ENCODE data around the gene TGIF1.

DNA sequence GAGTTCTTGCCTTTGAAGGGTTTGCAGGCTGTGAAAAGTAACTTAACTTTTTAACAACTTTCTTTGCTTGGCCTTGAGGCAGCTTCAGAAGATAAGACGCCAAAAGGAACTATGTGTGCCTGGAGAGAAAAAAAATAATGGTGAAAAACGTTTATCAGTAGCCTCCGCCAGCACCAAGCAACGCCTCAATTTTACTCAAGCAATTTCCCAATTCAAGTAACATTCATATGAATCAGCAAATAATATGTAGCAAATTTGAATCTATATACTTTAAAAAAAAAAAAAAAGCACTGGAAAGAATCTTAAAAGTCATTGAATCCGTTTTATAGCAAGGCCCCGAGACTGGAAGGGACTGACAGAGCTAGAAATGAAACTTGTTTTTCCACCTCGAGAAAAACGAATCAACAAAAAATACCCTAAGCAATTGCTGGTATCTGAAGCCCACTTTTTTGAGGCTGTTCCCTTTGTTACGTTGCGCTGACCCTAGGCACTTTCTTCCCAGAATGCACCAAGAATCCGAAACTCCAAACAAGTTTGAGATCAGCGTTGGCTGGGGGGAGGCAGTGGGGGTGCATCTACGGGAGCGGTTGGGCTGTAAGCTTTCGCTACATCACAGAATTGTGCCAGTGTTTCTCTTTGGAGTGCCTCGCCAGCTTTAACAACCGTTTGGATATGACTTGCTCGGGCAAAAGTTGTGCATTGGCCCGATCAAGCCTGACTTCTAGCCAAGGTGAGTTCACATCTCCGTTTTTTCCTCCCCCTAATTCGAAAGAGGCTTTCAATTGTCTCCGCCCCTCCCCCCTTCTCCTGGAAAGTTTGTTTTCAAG lies 2.7 kb upstream of the TGIF1 start:
- no peak for TF ChIP-seq EZH2 (IDR thresholded peaks at IDR 0.05; ENCODE audit: borderline replicate concordance, insufficient read depth, low read depth, low read length, poor library complexity, severe bottlenecking)
- TF ChIP-seq, protein P1, sequence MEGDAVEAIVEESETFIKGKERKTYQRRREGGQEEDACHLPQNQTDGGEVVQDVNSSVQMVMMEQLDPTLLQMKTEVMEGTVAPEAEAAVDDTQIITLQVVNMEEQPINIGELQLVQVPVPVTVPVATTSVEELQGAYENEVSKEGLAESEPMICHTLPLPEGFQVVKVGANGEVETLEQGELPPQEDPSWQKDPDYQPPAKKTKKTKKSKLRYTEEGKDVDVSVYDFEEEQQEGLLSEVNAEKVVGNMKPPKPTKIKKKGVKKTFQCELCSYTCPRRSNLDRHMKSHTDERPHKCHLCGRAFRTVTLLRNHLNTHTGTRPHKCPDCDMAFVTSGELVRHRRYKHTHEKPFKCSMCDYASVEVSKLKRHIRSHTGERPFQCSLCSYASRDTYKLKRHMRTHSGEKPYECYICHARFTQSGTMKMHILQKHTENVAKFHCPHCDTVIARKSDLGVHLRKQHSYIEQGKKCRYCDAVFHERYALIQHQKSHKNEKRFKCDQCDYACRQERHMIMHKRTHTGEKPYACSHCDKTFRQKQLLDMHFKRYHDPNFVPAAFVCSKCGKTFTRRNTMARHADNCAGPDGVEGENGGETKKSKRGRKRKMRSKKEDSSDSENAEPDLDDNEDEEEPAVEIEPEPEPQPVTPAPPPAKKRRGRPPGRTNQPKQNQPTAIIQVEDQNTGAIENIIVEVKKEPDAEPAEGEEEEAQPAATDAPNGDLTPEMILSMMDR (IDR thresholded peaks at IDR 0.05) = no peak
